D721Med (cell line): ENCODE results near the gene CDS2.

ENCODE experiments used
- DNase-seq: peaks from one replicate; pipeline ENCODE4 v3.0.0; 2011; ENCODE audit warnings: low spot score; ENCODE audit not compliant: insufficient read length
- FAIRE-seq: peaks from 2 replicates; lab custom pipeline; 2011; peaks lifted over from hg19 to GRCh38; lab: Jason Lieb, UNC
- TF ChIP-seq, protein P1 (sequence below): IDR thresholded peaks from 2 replicates; pipeline ENCODE4 v1.5.1; 2012; ENCODE audit warnings: mild to moderate bottlenecking, control low read depth; ENCODE audit not compliant: insufficient read depth; ENCODE audit errors: missing control alignments

CDS2 gene

DNA sequence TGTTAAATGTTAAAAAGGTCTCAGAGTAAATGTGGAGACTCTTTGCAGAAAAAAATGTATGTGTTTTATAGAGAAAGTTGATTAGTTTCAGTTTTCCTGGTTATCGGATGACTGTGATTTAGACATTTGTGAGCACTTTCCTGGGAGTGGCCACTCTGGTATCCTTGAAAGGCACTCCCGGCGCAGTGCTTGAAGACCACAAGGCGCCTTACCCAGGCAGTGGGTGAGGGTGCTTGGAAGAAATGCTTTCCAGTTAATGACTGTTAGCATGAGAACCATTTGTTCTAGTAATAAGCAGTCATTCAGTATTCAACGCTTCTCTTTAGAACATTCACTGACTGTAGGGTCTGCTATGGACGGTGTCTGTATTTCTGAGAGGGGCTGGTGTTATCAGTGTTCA is 7.2 kb downstream of the CDS2 start:
- DNase-seq (no peak), FAIRE-seq (no peak)
- TF ChIP-seq, protein P1, sequence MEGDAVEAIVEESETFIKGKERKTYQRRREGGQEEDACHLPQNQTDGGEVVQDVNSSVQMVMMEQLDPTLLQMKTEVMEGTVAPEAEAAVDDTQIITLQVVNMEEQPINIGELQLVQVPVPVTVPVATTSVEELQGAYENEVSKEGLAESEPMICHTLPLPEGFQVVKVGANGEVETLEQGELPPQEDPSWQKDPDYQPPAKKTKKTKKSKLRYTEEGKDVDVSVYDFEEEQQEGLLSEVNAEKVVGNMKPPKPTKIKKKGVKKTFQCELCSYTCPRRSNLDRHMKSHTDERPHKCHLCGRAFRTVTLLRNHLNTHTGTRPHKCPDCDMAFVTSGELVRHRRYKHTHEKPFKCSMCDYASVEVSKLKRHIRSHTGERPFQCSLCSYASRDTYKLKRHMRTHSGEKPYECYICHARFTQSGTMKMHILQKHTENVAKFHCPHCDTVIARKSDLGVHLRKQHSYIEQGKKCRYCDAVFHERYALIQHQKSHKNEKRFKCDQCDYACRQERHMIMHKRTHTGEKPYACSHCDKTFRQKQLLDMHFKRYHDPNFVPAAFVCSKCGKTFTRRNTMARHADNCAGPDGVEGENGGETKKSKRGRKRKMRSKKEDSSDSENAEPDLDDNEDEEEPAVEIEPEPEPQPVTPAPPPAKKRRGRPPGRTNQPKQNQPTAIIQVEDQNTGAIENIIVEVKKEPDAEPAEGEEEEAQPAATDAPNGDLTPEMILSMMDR, result no peak

DNA sequence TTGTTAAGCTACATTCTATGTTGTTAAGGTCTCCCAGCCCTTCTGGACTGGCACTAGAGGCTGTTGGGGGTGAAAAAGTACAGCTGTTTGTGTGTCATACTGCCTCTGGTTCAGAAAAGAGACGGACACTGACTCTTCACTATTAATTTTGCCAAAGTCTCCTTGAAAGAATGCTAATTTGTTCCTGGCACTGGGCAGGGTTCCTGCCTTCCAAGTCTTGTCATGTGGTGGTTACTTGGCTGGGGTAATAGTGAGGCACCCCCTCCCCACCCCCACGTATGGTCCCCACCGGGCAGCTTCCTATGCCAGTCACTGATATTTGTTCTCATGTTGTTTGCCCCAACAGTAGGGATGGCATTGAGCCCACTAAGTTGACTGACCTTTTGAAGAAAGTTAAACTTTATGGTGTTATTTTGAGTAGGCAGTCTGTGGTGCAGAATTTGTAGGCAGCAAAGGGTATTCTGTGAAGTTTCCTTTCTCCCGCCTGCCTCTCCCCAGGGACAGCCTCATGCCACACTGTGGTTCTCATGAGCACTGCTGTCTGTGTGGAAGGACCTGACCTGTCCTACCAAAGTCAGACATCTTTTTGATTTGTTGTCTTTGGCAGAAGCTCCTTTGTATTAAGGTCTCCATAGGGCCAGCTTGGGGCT is 8.7 kb downstream of the CDS2 start:
- DNase-seq (no peak), FAIRE-seq (no peak)
- TF ChIP-seq, protein P1, result no peak

DNA sequence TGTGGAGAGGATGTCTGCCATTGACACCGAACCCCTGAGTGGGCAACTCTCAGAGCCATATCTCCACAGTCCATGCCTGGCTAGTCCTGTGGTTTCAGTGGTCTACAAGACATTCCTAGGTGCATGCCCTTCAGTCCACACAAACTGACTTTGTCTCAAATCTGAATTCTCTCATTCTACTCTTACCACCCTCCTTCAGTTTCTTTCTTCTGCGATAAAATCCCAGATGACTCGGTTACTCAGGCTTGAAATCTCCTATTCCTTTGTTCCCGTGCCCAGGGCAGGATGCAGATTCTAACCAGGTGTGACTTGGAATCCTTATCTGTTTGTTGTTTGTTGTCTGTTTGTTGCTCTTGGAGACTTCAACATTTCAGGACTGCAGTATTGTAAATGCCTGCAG is 9.3 kb downstream of the CDS2 start:
- no peak for FAIRE-seq
- DNase-seq, result no peak
- TF ChIP-seq, protein P1, result no peak

DNA sequence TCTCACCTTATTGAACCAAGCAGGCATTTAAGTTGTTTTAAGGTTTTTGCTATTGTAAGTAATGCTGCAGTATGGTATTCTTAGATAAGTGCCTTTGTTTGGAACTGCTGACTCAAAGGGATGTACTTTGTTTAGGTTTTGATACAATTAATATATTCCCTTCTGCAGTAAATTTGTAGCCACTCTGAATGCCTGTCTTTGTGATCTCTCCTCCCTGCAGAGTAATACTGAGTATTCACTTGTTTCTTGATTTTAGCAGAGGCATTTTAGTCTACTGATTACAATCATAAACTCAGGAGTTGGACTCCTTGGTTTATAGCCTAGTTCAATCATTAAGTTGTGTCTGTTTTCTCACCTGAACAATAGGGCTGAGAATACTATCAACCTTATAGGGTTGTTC is 13.4 kb downstream of the CDS2 start:
- FAIRE-seq (no peak), DNase-seq (no peak)
- TF ChIP-seq, protein P1, result no peak

DNA sequence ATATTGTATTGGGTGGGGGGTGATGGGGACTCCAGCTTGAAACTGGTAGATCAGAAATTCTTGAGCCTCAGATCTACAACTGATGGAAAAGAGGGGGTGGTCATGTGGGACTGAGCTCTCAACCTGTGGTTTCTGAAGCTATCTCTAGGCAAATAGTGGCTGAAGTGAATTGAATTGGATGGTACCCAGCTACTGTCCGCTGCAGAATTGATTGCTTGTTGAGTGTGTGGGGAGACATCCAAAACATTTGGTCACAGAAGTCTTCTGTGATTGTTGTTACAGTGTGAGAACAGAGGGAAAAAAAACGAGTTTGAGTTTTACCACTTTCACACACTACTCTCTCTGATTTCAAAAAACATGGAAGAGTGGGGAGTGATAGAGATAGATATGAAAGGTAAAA is 14.8 kb downstream of the CDS2 start:
- DNase-seq, result no peak
- TF ChIP-seq, protein P1, result no peak
- no peak for FAIRE-seq

DNA sequence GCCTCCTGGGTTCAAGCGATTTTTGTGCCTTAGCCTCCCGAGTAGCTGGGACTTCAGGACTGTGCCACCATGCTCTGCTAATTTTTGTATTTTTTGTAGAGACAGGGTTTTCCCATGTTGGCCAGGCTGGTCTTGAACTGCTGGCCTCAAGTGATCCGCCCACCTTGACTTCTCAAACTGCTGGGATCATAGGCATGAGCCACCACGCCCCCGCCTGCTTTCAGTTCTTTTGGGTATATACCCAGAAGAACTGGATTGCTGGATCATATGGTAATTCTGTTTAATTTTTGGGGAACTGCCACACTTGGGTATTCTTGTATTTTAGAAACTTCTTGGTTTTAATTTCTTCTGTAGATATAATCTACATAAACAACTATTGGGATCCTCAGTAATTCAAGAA is 17.0 kb downstream of the CDS2 start:
- DNase-seq (no peak), FAIRE-seq (no peak)
- TF ChIP-seq, protein P1, result no peak

DNA sequence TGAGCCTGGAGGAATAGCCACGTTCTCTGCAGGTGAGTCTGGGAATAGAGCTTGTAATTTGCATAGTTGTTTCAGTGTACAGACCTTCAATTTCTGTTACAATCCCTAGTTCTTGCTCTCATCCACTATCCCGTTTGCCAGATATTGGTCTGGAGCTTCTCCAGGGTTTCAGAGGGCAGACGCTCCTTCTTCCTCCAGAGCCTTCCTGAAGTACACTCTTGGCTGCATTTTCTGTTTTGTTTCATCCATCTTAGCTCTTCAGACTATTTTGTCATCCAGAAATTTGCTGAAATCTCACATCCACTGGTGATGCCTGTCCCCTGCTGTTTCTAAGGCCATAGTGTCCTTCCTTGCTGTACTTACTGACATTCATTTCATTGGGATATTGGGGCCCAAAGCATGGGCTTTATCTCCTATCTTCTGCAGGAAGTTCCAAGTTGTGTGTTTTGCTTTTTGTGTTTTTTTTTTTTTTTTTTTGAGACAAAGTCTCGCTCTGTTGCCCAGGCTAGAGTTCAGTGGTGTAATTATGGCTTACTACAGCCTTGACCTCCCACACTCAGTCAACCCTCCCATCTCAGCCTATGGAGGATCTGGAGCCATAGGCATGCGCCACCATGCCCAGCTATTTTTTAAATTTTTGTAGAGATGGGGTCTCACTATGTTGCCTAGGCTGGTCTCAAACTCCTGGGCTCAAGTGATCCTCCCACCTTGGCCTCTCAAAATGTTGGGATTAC is 18.7 kb downstream of the CDS2 start:
- DNase-seq (no peak), FAIRE-seq (no peak)
- TF ChIP-seq, protein P1, result no peak
